HK-2 (cell line): ENCODE results near the gene NFKB1.

Experiments
- DNase-seq: peaks from one replicate; pipeline ENCODE4 v3.0.0-alpha.2; 2018; ENCODE audit not compliant: unreplicated experiment

Gene NFKB1

GRCh38 chr4:102624505-102624904 lies 123.3 kb downstream of the NFKB1 start:
- DNase-seq, result no peak

- peak; percentile 58 for DNase-seq
Observed at GRCh38 chr4:102625232-102625930, 124.2 kb downstream of the NFKB1 start.

- DNase-seq, result peak; percentile 40
Observed at GRCh38 chr4:102627831-102628523, 126.8 kb downstream of the NFKB1 start.

- DNase-seq, result no peak
Observed at GRCh38 chr4:102629673-102630072, 128.5 kb downstream of the NFKB1 start.

GRCh38 chr4:102631616-102632015 lies 130.5 kb downstream of the NFKB1 start:
- DNase-seq, result no peak

- no peak for DNase-seq
Observed at GRCh38 chr4:102632241-102633065, 131.3 kb downstream of the NFKB1 start.

GRCh38 chr4:102633100-102633499 lies 131.9 kb downstream of the NFKB1 start:
- no peak for DNase-seq

- DNase-seq, result no peak
Observed at GRCh38 chr4:102637391-102637790, 136.2 kb downstream of the NFKB1 start.

GRCh38 chr4:102638621-102639020 lies 137.5 kb downstream of the NFKB1 start:
- no peak for DNase-seq

GRCh38 chr4:102639598-102639997 lies 138.4 kb downstream of the NFKB1 start:
- DNase-seq, result no peak

GRCh38 chr4:102640669-102641068 lies 139.5 kb downstream of the NFKB1 start:
- no peak for DNase-seq

GRCh38 chr4:102641793-102642192 lies 140.6 kb downstream of the NFKB1 start:
- no peak for DNase-seq

- DNase-seq, result no peak
Observed at GRCh38 chr4:102642631-102643298, 141.6 kb downstream of the NFKB1 start.

GRCh38 chr4:102647117-102647516 lies 146.0 kb downstream of the NFKB1 start:
- DNase-seq, result no peak

GRCh38 chr4:102657206-102657605 lies 156.0 kb downstream of the NFKB1 start:
- no peak for DNase-seq

- no peak for DNase-seq
Observed at GRCh38 chr4:102663073-102663472, 161.9 kb downstream of the NFKB1 start.

- no peak for DNase-seq
Observed at GRCh38 chr4:102665527-102665926, 164.4 kb downstream of the NFKB1 start.
